ENCODE results near the gene CCSAP. TPM values are rescaled to one million over a fixed set of nuclear protein-coding genes. Genes with fewer than 3 reads are reported as not detected.

Gene CCSAP
- total and polyA plus RNA-seq, 2 experiments from 2014 or later: 4.1 to 6.3 TPM

DNA sequence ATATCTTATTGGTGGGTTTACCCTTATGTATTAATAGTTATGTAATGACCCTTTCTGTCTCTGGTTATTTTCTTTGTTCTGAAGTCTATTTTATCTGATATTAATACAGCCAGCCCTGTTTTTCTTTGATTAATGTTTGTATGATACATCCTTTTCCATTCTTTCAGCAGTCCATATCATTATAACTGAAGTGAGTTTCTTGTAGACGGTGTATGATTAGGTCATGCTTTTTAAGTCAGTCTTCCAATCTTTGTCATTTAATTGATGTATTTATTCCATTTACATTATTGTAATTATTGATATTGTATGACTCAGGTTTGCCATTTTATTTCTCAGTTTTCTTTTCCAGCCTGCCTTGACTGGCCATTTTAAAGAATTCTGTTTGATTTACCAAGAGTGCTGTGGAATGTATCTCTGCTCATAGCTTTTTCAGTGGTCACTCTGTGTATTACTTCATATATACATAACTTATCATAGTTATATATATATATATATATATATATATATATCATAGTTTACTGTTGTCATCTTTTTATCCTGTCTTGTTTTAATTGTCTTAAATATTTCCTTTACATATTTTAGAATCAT is 61.4 kb downstream of the CCSAP start:
- TF ChIP-seq, protein P1, sequence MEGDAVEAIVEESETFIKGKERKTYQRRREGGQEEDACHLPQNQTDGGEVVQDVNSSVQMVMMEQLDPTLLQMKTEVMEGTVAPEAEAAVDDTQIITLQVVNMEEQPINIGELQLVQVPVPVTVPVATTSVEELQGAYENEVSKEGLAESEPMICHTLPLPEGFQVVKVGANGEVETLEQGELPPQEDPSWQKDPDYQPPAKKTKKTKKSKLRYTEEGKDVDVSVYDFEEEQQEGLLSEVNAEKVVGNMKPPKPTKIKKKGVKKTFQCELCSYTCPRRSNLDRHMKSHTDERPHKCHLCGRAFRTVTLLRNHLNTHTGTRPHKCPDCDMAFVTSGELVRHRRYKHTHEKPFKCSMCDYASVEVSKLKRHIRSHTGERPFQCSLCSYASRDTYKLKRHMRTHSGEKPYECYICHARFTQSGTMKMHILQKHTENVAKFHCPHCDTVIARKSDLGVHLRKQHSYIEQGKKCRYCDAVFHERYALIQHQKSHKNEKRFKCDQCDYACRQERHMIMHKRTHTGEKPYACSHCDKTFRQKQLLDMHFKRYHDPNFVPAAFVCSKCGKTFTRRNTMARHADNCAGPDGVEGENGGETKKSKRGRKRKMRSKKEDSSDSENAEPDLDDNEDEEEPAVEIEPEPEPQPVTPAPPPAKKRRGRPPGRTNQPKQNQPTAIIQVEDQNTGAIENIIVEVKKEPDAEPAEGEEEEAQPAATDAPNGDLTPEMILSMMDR (IDR thresholded peaks at IDR 0.05; ENCODE audit: low read depth, low read length): no peak
- Histone ChIP-seq H3K4me3 (no peak overlapping the region), H3K9me3 (ENCODE audit: low read depth) (no peaks in the 10 kb centered on the region), H3K4me1 (ENCODE audit: low read depth) (no peaks in the 10 kb centered on the region), H3K27ac (no peak overlapping the region), H3K36me3 (no peaks in the 10 kb centered on the region), H3K27me3 (no peaks in the 10 kb centered on the region)
- no peak for DNase-seq (ENCODE audit: low read depth in 1 of 2, low spot score in 1 of 2)

DNA sequence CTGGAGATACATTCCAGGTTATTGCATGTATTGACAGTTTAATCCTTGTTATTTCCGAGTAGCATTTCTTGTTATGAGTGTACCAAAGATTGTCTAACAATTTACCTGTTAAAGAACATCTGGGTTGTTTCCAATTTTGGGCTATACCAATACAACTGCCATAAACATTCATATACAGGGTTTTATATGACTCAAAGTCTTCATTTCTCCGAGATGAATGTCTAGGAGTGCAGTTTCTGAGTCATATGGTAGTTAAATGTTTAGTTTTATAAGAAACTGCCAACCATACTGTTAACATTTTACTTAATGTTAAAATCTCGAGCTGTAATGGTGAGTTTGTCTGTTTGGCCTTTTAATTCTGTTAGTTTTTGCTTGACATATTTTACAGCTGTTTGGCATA is 61.9 kb downstream of the CCSAP start:
- TF ChIP-seq, protein P1 (IDR thresholded peaks at IDR 0.05; ENCODE audit: low read depth, low read length): no peak
- Histone ChIP-seq H3K36me3 (no peaks in the 10 kb centered on the region), H3K4me3 (no peak overlapping the region), H3K4me1 (ENCODE audit: low read depth) (no peaks in the 10 kb centered on the region), H3K9me3 (ENCODE audit: low read depth) (no peaks in the 10 kb centered on the region), H3K27ac (no peak overlapping the region), H3K27me3 (no peaks in the 10 kb centered on the region)
- DNase-seq (ENCODE audit: low read depth in 1 of 2, low spot score in 1 of 2): no peak

- H3K27me3 ChIP-seq: no peaks in the 10 kb centered on the region
- TF ChIP-seq, protein P1 (IDR thresholded peaks at IDR 0.05; ENCODE audit: low read depth, low read length): no peak
- DNase-seq (ENCODE audit: low read depth in 1 of 2, low spot score in 1 of 2): no peak
- no peaks in the 10 kb centered on the region for H3K36me3 ChIP-seq
- H3K4me3 ChIP-seq: no peak overlapping the region
- H3K9me3 ChIP-seq (ENCODE audit: low read depth): no peaks in the 10 kb centered on the region
- H3K27ac ChIP-seq: no peak overlapping the region
- no peaks in the 10 kb centered on the region for H3K4me1 ChIP-seq (ENCODE audit: low read depth)
These were observed 62.6 kb downstream of the CCSAP start for GRCh38 chr1:229280037-229280828.

DNA sequence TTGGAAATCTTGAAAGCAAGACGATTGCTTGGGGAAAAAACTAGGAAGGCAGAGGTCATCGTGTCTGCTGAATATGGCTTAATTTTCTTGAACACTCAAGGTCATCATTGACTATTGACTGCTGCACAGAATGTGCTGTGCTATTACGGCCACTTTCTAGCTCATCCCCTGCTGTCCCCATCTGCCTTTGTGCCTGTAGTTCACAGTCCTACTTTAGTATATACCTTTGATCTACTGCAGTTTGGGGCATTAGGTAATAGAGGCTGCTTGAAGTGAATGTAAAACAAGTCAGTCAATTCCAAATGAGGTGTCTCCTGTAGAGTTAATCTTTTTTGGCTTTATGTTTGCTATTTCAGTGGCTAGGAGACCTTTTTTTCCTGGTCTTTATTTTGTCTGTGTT is 63.6 kb downstream of the CCSAP start:
- Histone ChIP-seq H3K9me3 (ENCODE audit: low read depth) (no peaks in the 10 kb centered on the region), H3K4me3 (no peak overlapping the region), H3K27me3 (no peaks in the 10 kb centered on the region), H3K4me1 (ENCODE audit: low read depth) (no peaks in the 10 kb centered on the region), H3K27ac (no peak overlapping the region), H3K36me3 (no peaks in the 10 kb centered on the region)
- TF ChIP-seq, protein P1 (IDR thresholded peaks at IDR 0.05; ENCODE audit: low read depth, low read length): no peak
- no peak for DNase-seq (ENCODE audit: low read depth in 1 of 2, low spot score in 1 of 2)

DNA sequence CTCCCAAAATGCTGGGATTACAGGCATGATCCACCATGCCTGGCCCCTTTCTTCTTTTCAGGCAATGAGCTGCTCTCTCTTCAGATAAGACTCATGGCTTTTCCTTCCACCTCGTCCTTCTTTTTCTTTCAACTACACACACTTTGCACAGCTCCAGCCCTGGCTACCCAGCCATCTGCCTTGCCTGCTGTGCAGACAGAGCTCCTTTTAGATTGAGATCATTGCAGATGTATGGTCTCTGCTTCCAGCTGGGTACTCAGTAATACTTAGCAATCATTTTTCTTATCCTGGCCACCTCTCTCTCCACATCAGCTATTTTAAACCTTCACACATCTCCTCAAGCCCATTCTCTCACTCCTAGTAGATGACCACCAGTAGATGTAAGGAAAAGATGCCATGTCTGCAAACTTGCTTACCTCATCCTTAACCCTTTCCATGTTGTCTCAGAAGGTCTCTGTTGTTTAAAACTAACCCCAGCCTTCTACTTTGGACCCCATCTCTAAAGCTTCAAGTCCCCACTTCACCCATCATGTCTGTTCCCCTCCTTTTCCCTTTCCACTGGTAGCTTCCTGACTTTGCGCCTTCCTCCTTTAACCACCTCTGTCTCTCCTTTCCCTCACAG is 64.6 kb downstream of the CCSAP start:
- TF ChIP-seq, protein P1 (IDR thresholded peaks at IDR 0.05; ENCODE audit: low read depth, low read length): no peak
- Histone ChIP-seq H3K36me3 (no peaks in the 10 kb centered on the region), H3K9me3 (ENCODE audit: low read depth) (no peaks in the 10 kb centered on the region), H3K27me3 (no peaks in the 10 kb centered on the region), H3K4me3 (no peak overlapping the region), H3K27ac (no peak overlapping the region), H3K4me1 (ENCODE audit: low read depth) (peaks cover under 1% of the 10 kb centered on the region)
- DNase-seq (ENCODE audit: low read depth in 1 of 2, low spot score in 1 of 2): no peak

Data from cardiac muscle cell (in vitro differentiated cells and primary cell).